ENCODE measurements around the gene SKI.
A peak's percentile ranks its signal among the peaks of the same experiment; 100 is the strongest.
"Not testable (repeated sequence)": the region's sequence is repeated elsewhere in the genome, so short reads cannot be mapped to it uniquely, and the experiment has no call there.

SKI gene

GRCh38 chr1:2295526-2295925, 67.4 kb downstream of the SKI start:
- no peak for DNase-seq (ENCODE audit: low read depth)

- DNase-seq (ENCODE audit: low read depth): not testable (repeated sequence)
Measured at GRCh38 chr1:2296211-2296610, 68.1 kb downstream of the SKI start.

GRCh38 chr1:2296614-2297013, 68.5 kb downstream of the SKI start:
- no peak for DNase-seq (ENCODE audit: low read depth)

- DNase-seq (ENCODE audit: low read depth): no peak
Measured at GRCh38 chr1:2297246-2298011, 69.3 kb downstream of the SKI start.

- DNase-seq (ENCODE audit: low read depth): no peak
Measured at GRCh38 chr1:2298685-2299084, 70.6 kb downstream of the SKI start.

GRCh38 chr1:2299131-2299627, 71.1 kb downstream of the SKI start:
- DNase-seq (ENCODE audit: low read depth): no peak

- peak; percentile 44 for DNase-seq (ENCODE audit: low read depth)
Measured at GRCh38 chr1:2300004-2300771, 72.1 kb downstream of the SKI start.

- DNase-seq (ENCODE audit: low read depth): peak; percentile 57
Measured at GRCh38 chr1:2300851-2301606, 72.9 kb downstream of the SKI start.

- no peak for DNase-seq (ENCODE audit: low read depth)
Measured at GRCh38 chr1:2301607-2302291, 73.6 kb downstream of the SKI start.

- no peak for DNase-seq (ENCODE audit: low read depth)
Measured at GRCh38 chr1:2302292-2302925, 74.3 kb downstream of the SKI start.

GRCh38 chr1:2303016-2303775, 75.1 kb downstream of the SKI start:
- DNase-seq (ENCODE audit: low read depth): no peak

- DNase-seq (ENCODE audit: low read depth): no peak
Measured at GRCh38 chr1:2303781-2304180, 75.7 kb downstream of the SKI start.

GRCh38 chr1:2304282-2304681, 76.2 kb downstream of the SKI start:
- DNase-seq (ENCODE audit: low read depth): no peak

- DNase-seq (ENCODE audit: low read depth): no peak
Measured at GRCh38 chr1:2304921-2305681, 77.0 kb downstream of the SKI start.

- no peak for DNase-seq (ENCODE audit: low read depth)
Measured at GRCh38 chr1:2306151-2306978, 78.2 kb downstream of the SKI start.

GRCh38 chr1:2307064-2307605, 79.0 kb downstream of the SKI start:
- no peak for DNase-seq (ENCODE audit: low read depth)

- DNase-seq (ENCODE audit: low read depth): no peak
Measured at GRCh38 chr1:2307972-2308371, 79.9 kb downstream of the SKI start.

GRCh38 chr1:2308844-2309243, 80.7 kb downstream of the SKI start:
- DNase-seq (ENCODE audit: low read depth): no peak
